SKM-1 (cell line): Measurements from ENCODE around the gene DDO.

Experiments
- DNase-seq: peaks from one replicate; lab custom pipeline; 2025; ENCODE audit not compliant: unreplicated experiment; lab: John Stamatoyannopoulos, UW

DDO gene

DNA sequence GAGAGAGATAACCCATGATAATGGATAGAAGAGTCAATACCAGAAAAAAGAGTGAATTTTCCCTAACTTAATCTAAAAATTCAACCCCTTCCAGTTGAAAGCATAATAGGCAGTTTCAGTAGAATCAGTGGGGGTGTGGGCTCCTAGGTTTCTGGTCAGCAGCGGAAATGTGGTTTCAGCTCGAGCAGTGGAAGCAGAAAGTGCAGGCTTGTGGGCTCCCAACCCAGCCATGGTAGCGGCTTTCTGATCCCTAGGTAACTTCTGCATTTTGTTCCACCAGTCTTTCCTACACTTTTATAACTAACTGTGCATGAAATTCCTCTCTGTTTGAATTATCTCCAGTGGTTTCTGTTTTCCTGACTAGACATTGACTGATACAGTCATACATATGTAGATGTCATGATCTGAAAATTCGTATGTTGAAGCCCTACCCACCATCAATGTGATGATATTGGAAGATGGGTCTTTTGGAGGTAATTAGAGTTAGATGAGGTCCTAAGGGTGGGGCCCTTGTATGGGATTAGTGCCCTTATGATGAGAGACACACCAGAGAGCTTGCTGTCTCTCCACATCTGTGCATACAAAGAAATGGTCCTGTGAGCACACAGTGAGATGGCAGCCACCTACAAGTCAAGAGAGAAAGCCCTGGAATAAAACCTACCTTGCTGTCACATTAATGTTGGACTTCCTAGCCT lies 6.5 kb upstream of the DDO start:
- DNase-seq, result peak; percentile 91

DNA sequence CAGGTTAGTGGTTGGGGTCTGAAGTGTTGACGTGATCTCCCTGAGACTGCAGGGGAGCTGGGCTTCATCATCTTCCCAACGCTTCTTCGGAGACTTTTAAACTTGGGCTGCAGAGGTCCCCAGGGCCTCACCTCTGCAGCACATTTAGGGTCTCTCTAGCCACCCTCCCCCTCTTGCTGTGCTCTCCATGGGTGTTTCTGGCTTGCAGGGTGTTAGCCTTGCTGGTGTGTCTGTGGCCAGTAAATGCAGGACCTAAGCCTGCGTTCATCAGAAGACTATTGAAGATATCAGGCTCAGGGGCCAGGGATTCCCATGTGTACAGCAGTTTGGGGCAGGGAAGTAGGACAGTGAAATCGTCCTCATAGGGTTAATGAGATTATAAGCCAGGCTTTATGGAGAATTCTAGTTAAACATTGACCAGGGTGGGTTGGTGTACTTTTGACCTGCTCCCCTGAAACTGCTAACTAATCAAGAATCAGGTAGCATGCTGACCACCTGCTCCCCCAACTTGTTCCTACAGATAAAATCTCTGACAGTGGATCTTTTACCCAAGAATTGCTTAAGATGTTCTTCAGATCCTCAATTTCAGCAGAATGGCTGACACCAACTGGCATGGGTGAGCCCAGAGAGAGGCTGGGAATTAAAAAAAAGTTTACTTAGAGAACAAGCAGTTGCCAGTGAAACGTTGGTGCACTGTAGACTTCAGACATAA lies 3.8 kb upstream of the DDO start:
- DNase-seq, result no peak

- no peak for DNase-seq
Measured at GRCh38 chr6:110418594-110418993, 3.2 kb upstream of the DDO start.

GRCh38 chr6:110414669-110415068 lies 706 bp downstream of the DDO start:
- no peak for DNase-seq

DNA sequence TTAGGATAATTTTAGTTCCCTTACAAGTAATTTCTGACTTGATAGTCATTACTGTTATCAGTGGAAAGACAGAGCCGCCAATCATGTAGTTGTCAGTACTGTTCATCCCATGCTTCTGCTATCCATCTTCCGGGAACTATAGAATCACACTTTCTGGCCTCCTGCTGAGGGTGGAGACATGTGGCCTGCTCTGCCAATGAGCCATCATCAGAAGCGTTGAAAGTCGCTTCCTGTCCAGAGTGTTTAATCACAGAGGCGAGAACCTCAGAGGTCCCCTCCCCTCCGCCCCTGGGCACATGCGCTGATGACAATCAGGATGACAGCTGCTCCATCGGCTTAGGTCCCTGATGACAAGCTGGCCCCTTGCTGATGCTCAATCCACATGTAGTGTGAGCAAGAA lies 3.0 kb downstream of the DDO start:
- no peak for DNase-seq

DNA sequence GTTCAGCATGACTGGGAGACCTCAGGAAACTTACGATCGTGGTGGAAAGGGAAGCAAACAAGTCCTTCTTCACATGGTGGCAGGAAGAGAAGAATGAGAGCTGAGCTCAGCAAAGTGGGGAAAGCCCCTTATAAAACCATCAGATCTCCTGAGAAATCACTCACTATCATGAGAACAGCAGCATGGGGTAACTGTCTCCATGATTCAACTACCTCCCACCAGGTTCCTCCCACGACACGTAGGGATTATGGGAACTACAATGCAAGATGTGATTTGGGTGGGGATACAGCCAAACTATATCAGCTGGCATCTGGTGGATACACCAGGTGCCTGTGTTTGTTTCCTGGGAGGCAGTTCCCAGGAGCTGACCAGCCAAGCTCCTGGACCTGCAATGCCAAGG lies 4.9 kb downstream of the DDO start:
- DNase-seq, result no peak

GRCh38 chr6:110409794-110410193 lies 5.6 kb downstream of the DDO start:
- DNase-seq, result no peak

- no peak for DNase-seq
Measured at GRCh38 chr6:110408901-110409300, 6.5 kb downstream of the DDO start.

DNA sequence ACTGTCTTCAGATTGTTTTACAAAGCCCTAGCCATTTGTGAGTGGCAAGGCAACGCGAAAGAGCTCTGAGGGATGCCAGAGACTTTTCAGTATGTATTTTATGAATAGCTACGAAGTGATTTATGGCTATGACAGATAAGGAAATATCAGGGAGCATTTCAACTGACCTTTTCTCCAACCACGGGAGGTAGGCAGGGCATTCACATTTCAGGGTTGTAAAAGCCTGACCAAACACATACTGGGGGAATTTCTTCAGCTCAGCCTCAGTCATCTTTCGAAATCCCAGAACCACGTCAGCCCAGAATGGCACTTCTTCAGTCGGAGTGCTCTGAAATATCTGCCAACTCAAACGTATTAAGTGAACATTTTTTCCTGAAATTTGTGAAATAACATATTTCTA lies 10.8 kb downstream of the DDO start:
- DNase-seq, result no peak

- no peak for DNase-seq
Measured at GRCh38 chr6:110401585-110402176, 13.7 kb downstream of the DDO start.

GRCh38 chr6:110400208-110400607 lies 15.2 kb downstream of the DDO start:
- no peak for DNase-seq

GRCh38 chr6:110399219-110400071 lies 15.9 kb downstream of the DDO start:
- no peak for DNase-seq

DNA sequence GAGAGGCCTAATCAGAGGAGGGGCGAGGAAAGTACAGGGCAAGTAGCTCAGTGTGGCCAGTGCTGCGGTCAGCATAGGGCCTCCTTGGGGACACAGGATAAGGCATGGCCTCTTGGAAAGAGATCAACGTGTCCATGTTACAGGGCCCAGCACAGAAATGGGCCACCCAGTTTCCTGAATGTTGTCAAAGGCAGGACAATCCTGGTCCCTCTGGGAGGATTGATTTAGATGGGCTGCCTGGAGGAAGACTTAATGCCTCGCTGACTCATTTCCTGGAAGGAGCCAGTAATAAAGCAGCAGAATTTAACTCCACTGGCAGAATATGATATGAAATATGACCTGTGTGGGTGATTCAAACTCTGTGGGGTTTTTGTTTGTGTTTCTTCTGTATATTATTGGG lies 16.6 kb downstream of the DDO start:
- DNase-seq, result no peak

DNA sequence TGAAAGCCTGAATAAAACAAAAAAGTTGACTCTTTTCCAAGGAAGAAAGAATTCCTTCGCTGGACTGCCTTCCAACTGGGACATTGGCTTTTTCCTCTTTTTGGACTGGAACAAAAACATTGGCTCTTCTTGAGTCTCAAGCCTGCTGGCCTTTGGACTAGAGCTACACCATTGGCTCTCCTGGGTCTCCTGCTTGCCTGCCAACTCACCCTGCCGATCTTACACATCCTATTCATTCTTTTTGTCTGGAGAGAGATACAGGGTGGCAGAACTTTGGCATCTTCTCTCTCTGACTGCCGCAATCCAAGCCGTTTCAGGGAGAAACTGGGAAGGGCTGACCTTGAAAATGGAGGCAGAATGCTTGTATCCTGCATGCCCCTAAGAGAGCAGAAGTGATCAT lies 20.2 kb downstream of the DDO start:
- no peak for DNase-seq

GRCh38 chr6:110394409-110394808 lies 21.0 kb downstream of the DDO start:
- DNase-seq, result no peak

DNA sequence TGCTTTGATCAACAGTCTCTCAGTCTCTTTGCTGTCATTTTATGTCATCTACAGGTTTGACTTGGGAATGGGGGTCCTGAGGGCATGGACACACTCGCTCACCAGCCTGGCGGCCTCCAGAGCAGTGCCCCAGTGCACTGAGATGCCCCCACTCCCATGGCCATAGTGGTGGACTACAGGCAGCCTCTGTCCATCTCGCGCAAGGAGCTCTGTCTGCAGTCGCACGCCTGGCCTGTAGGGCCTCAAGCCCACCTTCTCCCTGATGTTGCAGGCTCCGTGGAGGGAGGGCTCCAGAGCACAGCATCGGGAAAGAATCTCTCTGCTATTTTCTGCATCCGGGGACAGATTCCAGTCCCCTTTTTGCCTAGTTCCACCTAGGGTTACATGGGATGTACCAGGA lies 22.6 kb downstream of the DDO start:
- no peak for DNase-seq

- DNase-seq, result no peak
Measured at GRCh38 chr6:110390404-110390803, 25.0 kb downstream of the DDO start.

GRCh38 chr6:110389689-110390382 lies 25.5 kb downstream of the DDO start:
- no peak for DNase-seq

DNA sequence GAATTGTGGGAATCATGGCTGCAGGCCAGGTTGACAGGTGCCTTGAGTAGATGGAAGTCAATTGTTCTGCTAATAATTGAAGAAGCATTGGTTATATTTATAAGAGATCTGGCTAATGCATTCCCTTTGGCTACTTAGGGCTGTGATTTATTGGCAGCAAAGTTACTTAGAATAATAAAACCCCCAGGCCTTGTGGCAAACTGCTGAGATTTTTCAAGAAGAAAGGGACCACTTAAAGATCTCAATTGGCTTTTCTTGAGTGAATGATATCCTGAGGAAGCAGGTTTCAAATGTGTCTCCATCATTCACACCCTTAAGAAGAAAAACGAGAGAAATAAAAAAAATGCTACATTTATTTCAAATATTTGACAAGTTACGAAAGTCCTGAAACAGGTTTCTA lies 27.4 kb downstream of the DDO start:
- no peak for DNase-seq

DNA sequence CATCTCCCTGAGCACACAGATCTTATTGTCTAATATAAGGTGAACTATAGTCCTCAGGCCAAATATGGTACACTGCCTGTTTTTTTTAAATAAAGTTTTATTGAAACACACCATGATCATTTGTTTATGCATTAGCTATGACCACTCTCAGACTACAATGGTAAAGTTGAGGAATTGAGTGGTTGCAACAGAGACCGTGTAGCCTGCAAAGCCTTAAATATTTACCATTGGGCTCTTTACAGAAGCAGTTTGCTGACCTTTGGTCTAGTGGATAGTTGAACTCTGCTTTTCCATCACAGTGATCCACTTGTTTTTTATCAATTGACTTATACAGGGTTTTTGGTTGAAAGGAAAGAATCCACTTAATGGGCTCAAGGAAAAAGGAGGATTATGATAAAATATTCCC lies 29.9 kb downstream of the DDO start:
- DNase-seq, result no peak

DNA sequence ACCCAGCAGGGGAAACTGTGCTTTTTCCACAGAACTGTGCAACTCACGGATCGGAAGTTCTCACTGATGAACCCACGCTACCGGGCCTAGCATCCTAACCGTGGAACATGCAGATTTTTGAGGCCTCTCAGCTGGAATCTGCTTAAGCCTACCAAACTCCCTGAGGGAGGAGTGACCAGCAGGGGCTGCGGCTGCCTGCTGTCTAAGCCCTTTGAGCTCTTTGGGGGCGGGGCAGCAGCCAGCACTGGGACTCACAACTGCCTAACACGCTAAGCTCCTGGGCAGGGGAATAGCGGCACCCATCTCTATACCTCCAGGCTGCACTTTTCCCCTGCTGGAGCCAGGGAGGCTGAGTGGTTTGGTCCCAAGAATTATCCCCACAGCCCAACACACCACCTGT lies 36.8 kb downstream of the DDO start:
- no peak for DNase-seq
